ENCODE data around the gene FAT1.

FAT1 gene

GRCh38 chr4:186684220-186684619, 39.4 kb downstream of the FAT1 start (continued):
- no peak for TF ChIP-seq PBX3 (CRISPR knock-in tag; IDR thresholded peaks at IDR 0.05)

- POLR2A ChIA-PET = no interaction called here
- H3K4me3 ChIP-seq (ENCODE audit: low read depth, low read length) = no peak overlapping the region
- H3K36me3 ChIP-seq (ENCODE audit: control insufficient read depth in 2 of 2, insufficient read depth in 1 of 2, low read length in 2 of 2) = peaks cover 0 to 6% of the 10 kb centered on the region in 2 experiments; a peak in 1 of 3 replicates
- no peak for TF ChIP-seq KLF8 (tag by site-specific recombination; IDR thresholded peaks at IDR 0.05)
- TF ChIP-seq FEZF1 (tag by site-specific recombination; IDR thresholded peaks at IDR 0.05) = no peak
- no peak for TF ChIP-seq TRIM28 (IDR thresholded peaks at IDR 0.05; ENCODE audit: borderline replicate concordance, low read length)
- no peak for TF ChIP-seq PRDM4 (tag by site-specific recombination; IDR thresholded peaks at IDR 0.05)
- no peak for TF ChIP-seq BCL6B (tag by site-specific recombination; IDR thresholded peaks at IDR 0.05)
- TF ChIP-seq ZNF398 (tag by site-specific recombination; IDR thresholded peaks at IDR 0.05) = no peak
- TF ChIP-seq ZNF777 (tag by site-specific recombination; IDR thresholded peaks at IDR 0.05; ENCODE audit: borderline replicate concordance) = no peak
- H3K27ac ChIP-seq (ENCODE audit: extremely low read depth, low read depth, low read length) = no peak overlapping the region
- H3K4me1 ChIP-seq (ENCODE audit: control insufficient read depth, insufficient read depth, low read length) = no peaks in the 10 kb centered on the region; the same call in 1 of the 2 replicates
- H3K9me3 ChIP-seq (ENCODE audit: control insufficient read depth, insufficient read depth, low read depth, low read length) = no peaks in the 10 kb centered on the region
- CTCF ChIA-PET = interaction anchor here (0.6 to 0.9 kb wide), 2 partner anchors 40 to 150 kb away, joined by 3 read pairs; no protein-coding TSS in a partner anchor
Measured at GRCh38 chr4:186680641-186681040, 43.0 kb downstream of the FAT1 start.

- Histone ChIP-seq H3K27ac (ENCODE audit: extremely low read depth, low read depth, low read length) (no peak overlapping the region), H3K4me3 (ENCODE audit: low read depth, low read length) (no peak overlapping the region), H3K9me3 (ENCODE audit: control insufficient read depth, insufficient read depth, low read depth, low read length) (no peaks in the 10 kb centered on the region), H3K36me3 (ENCODE audit: control insufficient read depth in 2 of 2, insufficient read depth in 1 of 2, low read length in 2 of 2) (no peaks in the 10 kb centered on the region), H3K4me1 (ENCODE audit: control insufficient read depth, insufficient read depth, low read length) (no peaks in the 10 kb centered on the region)
- TF ChIP-seq ZNF560 (tag by site-specific recombination; IDR thresholded peaks at IDR 0.05; ENCODE audit: borderline replicate concordance) (no peak), ZNF148 (tag by site-specific recombination; IDR thresholded peaks at IDR 0.05; ENCODE audit: borderline replicate concordance) (no peak), KLF1 (tag by site-specific recombination; IDR thresholded peaks at IDR 0.05) (no peak), ZNF530 (tag by site-specific recombination; IDR thresholded peaks at IDR 0.05; ENCODE audit: low read depth) (no peak), BCL6B (tag by site-specific recombination; IDR thresholded peaks at IDR 0.05) (no peak), ZSCAN4 (tag by site-specific recombination; IDR thresholded peaks at IDR 0.05) (no peak), ZNF350 (tag by site-specific recombination; IDR thresholded peaks at IDR 0.05) (no peak), ZNF23 (tag by site-specific recombination; IDR thresholded peaks at IDR 0.05; ENCODE audit: borderline replicate concordance) (no peak), ZNF521 (tag by site-specific recombination; IDR thresholded peaks at IDR 0.05) (no peak), ZNF354C (tag by site-specific recombination; IDR thresholded peaks at IDR 0.05; ENCODE audit: borderline replicate concordance, low read depth) (no peak), ZNF639 (tag by site-specific recombination; IDR thresholded peaks at IDR 0.05) (no peak)
- POLR2A ChIA-PET = interaction anchor here (0.9 kb wide), 1 partner anchor 15 kb away, joined by 3 read pairs; no protein-coding TSS in a partner anchor
- CTCF ChIA-PET = no interaction called here
Measured at GRCh38 chr4:186676531-186677161, 47.0 kb downstream of the FAT1 start.
